AG20443 (cell line): ENCODE data around the gene PCGF3.
"Not testable (repeated sequence)": the region's sequence is repeated elsewhere in the genome, so short reads cannot be mapped to it uniquely, and the experiment has no call there.

ENCODE experiments used
- DNase-seq: peaks from one replicate; pipeline ENCODE4 v3.0.0; 2012; ENCODE audit warnings: low spot score, mixed read lengths

Gene PCGF3

DNA sequence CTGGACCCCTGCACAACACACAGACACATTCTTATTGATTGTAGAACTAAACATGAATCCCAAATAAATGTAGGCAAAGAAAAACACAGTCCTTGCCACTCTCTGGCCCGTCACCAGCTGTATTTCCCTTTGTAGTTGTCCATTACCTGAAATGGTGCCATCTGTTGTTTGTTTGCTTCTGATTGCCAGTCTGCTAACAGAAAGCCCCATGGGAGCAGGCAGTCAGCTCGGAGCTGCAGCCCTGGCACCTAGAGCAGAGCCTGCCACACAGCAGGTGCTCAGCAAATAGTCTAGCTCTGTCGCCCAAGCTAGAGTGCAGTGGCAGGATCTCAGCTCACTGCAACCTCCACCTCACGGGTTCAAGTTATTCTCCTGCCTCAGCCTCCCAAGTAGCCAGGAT is 91.4 kb downstream of the PCGF3 start:
- DNase-seq, result no peak

GRCh38 chr4:801436-802124 is 95.9 kb downstream of the PCGF3 start:
- DNase-seq, result no peak

GRCh38 chr4:803884-804283 is 98.3 kb downstream of the PCGF3 start:
- DNase-seq, result no peak

GRCh38 chr4:804804-805203 is 99.2 kb downstream of the PCGF3 start:
- DNase-seq, result no peak

- DNase-seq, result not testable (repeated sequence)
These were observed 101.3 kb downstream of the PCGF3 start for GRCh38 chr4:806979-807378.

- DNase-seq, result no peak
These were observed 102.2 kb downstream of the PCGF3 start for GRCh38 chr4:807792-808191.

DNA sequence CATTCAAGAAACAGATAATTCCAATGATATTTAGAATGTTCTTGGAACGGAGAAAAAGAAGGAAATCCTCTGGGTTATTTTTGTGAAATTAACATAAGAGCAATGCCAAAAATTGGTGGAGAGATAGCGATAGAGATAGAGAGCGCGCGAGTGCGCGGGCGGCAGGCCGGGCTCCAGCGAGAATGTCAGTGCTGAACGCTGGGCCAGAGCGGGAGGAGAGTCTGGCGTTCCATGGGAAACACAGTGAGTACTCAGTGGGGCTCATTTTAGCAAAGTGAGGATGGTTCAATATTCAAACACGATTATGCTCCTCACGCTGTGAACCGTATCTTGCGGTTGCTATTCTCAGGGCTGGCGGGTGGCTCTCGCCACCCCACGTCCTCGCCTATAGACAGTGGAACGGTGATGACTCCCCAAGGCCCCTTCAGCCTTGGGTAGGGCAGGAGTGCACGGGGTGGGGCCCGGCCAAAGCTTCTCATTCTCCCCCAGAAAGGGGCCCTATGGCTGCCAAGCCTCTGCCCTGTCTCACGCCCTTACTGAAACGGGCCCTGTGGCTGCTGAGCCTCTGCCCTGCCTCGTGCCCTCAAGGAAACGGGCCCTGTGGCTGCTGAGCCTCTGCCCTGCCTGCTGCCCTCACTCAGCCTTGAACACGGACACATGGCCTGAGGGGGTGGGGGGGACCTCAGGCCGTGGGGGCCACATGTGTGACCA is 103.4 kb downstream of the PCGF3 start:
- no peak for DNase-seq

DNA sequence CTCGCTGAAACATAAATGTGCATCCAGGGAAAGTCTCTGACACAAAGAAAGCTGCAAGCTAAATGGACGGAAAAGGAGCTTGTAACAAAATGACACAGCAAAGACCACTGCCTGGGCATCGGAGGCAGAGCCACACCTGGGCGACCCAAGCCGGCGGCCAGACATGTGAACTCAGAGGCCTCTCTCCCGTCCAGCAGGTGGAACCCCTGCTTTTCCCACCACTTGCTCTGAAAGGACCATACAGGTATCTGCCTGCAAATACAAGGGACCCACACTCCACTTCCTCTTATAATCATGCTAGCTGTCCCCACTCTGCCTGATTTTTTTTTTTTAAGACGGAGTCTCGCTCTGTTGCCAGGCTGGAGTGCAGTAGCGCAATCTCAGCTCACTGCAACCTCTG is 108.3 kb downstream of the PCGF3 start:
- DNase-seq, result no peak

GRCh38 chr4:814312-814850 is 108.7 kb downstream of the PCGF3 start:
- DNase-seq, result no peak

DNA sequence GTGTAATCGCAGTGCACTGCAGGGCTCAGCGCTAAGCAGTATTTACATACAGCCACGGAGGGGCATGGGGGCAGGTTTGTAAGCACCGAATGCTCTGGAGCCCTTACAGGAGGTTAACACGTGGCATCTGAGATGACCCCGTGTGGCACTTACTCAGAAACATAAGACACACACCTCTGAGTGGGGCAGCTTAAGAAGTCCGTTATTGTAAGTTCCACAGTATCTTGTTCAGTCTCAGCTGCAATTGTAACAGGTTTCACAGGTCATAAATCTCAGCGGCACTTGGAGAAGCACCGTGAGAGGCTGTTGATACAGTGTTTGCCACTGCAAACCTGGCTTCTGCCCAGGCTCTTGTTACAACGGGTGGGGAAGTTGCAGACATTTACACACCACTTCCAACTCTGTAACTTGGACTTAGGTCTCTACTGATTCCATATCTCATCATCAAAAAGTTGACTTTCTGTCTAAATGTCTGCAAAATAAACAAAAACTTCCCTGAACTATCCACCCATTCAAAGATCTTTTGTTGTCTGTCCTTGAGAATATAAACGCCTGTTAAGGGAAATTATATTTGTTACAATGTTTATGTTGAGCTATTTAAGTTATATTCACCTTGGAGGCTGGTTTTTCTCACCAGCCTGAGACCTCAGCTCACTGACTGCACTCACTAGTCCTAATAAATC is 110.0 kb downstream of the PCGF3 start:
- no peak for DNase-seq

- DNase-seq, result no peak
These were observed 112.7 kb downstream of the PCGF3 start for GRCh38 chr4:818106-818921.

GRCh38 chr4:819401-820229 is 114.0 kb downstream of the PCGF3 start:
- DNase-seq, result no peak
